Measurements from ENCODE around the gene MAML1.

The MAML1 gene

DNA sequence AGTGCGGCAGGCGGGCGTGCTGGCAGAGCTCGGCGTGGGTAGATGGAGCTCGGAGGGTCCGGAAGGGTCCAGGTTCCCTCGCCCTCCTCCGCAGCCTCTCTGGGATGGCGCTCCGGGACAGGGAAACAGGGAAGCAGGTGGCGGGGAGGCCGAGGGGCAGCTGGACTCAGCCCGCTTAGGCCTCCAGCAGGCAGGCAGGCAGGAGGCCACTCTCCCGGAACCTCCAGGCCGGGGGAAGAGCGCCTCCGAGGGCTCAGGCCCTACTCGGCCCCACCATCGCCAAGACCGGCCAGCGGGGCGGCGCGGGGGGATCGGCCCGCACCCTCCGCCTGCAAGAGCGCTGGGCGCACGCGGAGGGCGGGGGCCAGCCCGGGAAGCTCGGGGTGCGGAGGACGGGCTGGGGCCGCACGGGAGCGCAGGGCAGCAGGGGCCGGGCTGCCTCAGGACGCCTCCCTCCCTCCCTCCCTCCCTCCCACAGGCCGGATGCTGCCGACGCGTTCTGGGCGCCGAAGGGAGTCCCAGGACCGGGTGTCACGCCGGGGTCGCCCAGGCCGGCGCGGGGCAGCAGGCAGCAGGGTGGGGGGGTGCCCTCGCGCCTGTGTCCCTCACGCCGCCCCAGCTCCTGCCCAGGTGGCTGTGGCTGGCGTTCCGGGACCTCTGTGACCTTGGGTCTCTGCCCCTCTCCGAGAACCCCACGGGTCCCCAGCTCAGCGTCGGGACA, 73.1 kb downstream of the MAML1 start:
- DNase-seq (no peak), ATAC-seq (replicated peaks) (peak; percentile 26 to 33)
- Mint-ChIP-seq H3K4me3 (peak overlapping the region; percentile 94 to 97), H3K27ac (peak overlapping the region; percentile 97), H3K36me3 (peaks cover 14 to 23% of the 10 kb centered on the region in 2 donors), H3K4me1 (peaks cover 37 to 42% of the 10 kb centered on the region in 2 donors), H3K27me3 (no peaks in the 10 kb centered on the region), H3K9me3 (no peaks in the 10 kb centered on the region)

DNA sequence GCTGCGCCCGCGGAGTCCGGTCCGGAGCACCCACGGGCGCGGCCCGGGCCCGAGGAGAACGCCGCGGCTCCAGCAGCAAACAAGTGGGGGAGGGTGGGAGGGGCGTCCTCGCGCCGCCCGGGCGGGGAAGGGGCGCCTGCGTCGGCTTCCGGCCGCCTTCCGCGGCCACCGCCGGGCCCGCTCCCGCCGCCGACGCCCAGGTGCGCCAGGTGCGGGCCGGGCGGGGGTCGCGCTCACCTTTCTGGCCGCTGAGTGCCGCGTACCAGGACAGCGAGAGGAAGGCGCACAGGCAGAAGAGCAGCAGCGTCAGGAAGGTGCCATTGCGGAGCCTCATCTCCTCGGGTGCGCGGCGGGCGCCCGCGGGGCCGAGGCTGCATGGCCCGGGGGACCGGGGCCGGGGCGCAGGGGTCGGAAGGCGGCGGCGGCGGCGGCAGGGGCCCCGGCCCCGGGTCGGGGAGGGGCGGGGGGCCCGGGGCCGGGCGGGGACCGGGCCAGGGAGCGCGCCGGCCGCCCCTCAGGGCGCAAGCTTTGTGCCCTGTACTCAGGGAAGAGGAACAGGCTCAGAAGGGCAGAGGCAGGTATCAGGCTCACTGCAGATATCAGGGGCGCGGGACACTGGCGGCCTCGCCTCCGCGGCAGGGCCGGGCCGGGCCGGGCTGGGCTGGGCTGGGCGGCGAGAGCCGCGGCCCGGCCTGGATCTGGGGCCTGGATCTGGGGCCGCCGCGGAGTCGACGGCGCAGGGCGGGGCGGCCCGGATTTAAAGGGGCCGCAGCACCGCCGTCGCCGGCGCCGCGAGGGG, 73.8 kb downstream of the MAML1 start, which contains the start of gene MGAT4B:
MGAT4B (minus strand) TSS at position 617 of the 799 bp plus-strand sequence; CDS start at position 334, 283 bp downstream.
- ATAC-seq (replicated peaks) (peak; percentile 70 to 79), DNase-seq (peak; percentile 58)
- peak within 1 kb of the TSS; percentile 62 for H3K27ac Mint-ChIP-seq
- H3K9me3 Mint-ChIP-seq: no peaks in the 10 kb centered on the region
- H3K36me3 Mint-ChIP-seq: peaks cover 11 to 23% of the 10 kb centered on the region in 2 donors
- peaks cover 37 to 42% of the 10 kb centered on the region in 2 donors for H3K4me1 Mint-ChIP-seq
- no peaks in the 10 kb centered on the region for H3K27me3 Mint-ChIP-seq
- H3K4me3 Mint-ChIP-seq: peak within 1 kb of the TSS; percentile 82 to 97

DNA sequence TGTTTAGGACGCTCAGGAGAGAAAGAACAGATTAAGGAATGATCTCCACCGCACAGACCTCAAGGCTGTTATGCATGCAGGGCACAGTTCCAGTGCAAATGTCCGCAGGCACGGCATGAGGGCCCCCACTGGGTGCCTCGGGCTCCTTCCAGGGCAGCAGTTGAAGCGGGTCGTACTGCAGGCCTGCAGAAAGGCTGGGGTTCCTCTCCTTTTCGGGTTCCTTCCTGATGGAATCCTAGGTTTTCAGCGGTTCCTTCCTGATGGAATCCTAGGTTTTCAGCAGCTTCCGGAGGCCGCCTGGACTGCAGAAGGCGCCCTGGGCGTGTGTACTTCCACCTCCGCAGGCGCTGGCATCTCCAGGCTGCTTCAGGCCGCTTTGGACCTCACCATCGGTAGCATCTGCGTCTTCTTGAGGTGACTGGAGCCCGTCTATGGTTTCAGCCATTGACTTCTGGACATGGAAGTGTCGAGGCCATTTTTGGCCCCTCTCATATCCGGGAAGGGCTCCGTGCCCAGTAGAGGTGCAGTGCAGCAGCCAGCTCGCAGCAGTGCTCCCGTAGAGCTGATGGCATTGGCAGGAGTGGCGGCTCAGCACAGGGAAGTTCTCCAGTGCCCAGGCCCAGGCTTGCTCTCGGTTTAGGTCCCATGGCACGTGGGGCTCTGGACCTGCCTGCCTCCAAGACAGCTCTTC, 79.7 kb downstream of the MAML1 start:
- no peak for DNase-seq
- H3K4me1 Mint-ChIP-seq: peaks cover 5 to 14% of the 10 kb centered on the region in 2 donors
- no peaks in the 10 kb centered on the region for H3K27me3 Mint-ChIP-seq
- H3K9me3 Mint-ChIP-seq: no peaks in the 10 kb centered on the region
- no peak for ATAC-seq (replicated peaks)
- H3K36me3 Mint-ChIP-seq: peaks cover 19 to 37% of the 10 kb centered on the region in 2 donors
- no peak overlapping the region for H3K4me3 Mint-ChIP-seq
- no peak overlapping the region for H3K27ac Mint-ChIP-seq

DNA sequence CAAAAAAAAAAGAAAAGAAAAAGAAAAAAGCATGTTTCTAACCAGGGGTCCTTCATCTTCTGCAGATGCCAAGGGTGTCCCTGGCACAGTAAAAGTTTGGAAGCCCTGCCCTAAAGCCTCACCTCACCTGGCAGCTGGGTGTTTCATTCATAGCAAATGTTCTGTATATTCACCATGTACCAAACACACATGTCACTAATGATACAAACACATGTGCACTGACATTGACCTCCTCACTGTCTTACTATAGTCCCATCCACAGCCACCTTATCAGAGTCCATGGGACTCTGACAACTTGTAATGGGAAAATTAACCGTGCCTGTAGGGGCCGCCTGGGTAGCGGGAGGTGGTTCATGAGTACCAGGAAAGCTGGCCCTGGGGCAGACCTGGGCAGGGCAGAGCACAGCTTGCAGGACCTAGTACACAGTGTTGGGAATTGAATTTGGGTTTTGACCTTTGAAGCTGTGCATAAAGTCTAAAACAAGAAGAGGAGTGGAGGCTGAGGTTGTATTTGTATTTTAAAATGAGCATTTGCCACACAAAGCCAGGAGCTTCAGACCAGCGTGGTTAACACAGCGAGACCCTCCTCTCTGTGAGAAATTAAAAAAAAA, 80.5 kb downstream of the MAML1 start:
- Mint-ChIP-seq H3K27ac (no peak overlapping the region), H3K36me3 (peaks cover 19 to 37% of the 10 kb centered on the region in 2 donors), H3K9me3 (no peaks in the 10 kb centered on the region), H3K4me1 (peaks cover 10 to 22% of the 10 kb centered on the region in 2 donors), H3K4me3 (no peak overlapping the region), H3K27me3 (no peaks in the 10 kb centered on the region)
- no peak for DNase-seq
- ATAC-seq (replicated peaks): no peak

DNA sequence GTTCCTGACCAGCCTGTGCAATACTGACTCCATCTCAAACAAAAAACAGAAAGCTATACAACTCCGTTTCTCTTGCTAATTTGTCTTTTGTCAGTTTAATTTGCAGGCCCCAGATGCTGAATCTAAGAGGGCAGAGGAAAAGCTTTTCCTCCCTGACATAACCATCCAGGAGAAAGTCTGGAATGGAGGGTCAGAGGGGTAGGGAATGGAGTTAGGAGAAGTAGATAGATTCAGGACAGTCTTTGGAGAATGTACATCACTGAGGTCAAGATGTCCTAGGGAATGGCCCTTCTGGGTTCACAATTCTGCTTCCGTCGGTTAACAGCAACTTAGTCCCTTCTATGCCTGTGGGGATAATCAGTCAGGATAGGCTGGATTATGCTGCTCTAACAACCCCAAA, 81.5 kb downstream of the MAML1 start:
- ATAC-seq (replicated peaks): no peak
- H3K36me3 Mint-ChIP-seq: peaks cover 19 to 37% of the 10 kb centered on the region in 2 donors
- H3K27ac Mint-ChIP-seq: no peak overlapping the region
- DNase-seq: no peak
- H3K27me3 Mint-ChIP-seq: no peaks in the 10 kb centered on the region
- no peaks in the 10 kb centered on the region for H3K9me3 Mint-ChIP-seq
- peaks cover 17 to 32% of the 10 kb centered on the region in 2 donors for H3K4me1 Mint-ChIP-seq
- no peak overlapping the region for H3K4me3 Mint-ChIP-seq

DNA sequence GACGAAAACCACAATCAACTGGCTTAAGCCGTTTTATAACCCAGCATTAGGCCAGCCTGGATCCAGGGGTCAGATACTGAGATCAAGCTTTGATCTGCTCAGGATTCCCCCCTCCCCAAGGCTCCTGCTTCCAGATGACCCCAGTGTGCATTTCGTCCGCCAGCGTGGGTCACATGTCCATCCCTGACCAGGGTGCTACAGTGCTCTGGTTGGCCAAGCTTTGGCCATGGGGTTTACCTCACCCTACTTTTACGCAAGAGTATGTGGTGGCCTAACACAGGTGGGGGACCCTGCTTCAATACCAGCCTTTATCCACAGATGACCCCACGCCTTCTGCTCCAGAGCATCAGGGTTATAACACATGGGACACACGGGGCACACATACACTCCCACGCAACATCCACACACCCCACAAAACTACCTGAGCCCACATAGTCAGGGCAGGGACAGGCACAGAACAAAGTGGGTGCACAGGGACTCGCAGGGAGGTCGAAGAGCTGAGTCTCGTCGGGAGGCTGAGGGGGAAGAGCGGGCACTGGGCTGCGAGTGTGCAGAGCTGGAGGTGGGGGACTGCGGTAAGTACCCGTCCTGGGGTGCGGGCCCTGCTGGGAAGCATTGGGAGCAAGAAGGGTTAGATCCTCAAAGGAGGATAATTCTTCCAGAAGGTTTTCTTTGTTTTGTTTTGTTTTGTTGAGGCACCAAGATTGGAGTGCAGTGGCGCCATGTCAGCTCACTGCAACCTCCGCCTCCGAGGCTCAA, 83.0 kb downstream of the MAML1 start:
- Mint-ChIP-seq H3K9me3 (no peaks in the 10 kb centered on the region), H3K27me3 (no peaks in the 10 kb centered on the region), H3K4me3 (peak overlapping the region; percentile 45 to 75), H3K4me1 (peaks cover 27 to 47% of the 10 kb centered on the region in 2 donors), H3K27ac (peak overlapping the region; percentile 32), H3K36me3 (peaks cover 17 to 37% of the 10 kb centered on the region in 2 donors)
- no peak for ATAC-seq (replicated peaks)
- no peak for DNase-seq

DNA sequence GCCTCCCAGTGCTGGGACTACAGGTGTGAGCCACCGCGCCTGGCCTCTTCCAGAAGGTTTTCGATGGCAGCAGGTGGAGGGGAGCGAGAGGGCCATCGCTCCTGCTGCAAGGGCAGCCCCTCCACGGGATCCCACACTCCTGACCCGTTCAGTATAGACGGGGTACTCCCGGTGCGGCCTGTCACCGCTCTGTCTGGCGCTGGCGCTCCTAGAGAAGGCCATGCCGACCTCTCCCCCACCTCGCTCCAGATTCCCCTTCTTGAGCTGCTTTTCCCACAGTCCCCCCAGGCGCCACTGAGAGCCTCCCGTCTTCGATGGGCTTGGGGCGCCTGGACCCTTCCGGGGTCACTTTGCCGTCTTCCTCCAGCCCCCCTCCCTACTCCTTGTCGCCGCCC, 83.8 kb downstream of the MAML1 start:
- no peaks in the 10 kb centered on the region for H3K27me3 Mint-ChIP-seq

DNA sequence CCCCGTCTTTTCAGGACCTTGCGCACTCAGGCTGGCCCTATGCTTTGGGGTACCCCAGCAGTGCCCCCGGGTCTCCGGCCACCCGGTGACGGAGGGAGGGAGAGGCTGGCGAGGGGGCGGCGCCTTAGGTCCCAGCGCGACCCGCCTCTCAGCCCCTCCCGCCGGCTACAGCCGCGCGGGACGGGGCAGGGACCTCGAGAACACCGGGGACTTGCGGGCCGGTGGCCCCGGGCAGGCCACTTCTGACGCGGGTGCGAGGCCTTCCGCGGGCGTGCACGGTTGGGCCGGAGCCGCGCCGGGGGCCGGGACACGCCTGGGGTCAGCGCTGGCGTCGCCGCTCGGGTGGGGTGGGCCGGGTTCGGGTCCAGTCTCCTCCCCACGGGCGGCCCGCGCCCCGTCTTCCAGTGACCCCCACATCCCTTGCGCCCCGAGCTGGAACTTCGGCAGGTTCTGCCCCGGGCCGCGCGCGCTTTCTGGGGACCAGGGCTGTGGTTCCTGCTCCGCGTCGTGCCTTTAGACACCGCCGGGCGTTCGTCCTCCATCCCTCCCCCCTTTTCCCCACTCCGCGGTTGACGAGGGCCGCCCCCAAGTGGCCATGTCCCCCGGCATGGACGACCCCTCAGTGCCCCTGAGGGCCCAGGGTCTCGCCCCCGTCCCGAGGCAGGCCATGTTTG, 84.3 kb downstream of the MAML1 start:
- Mint-ChIP-seq H3K27me3 (no peaks in the 10 kb centered on the region), H3K4me1 (peaks cover 28 to 54% of the 10 kb centered on the region in 2 donors), H3K36me3 (peaks cover 20 to 37% of the 10 kb centered on the region in 2 donors), H3K4me3 (peak overlapping the region; percentile 67 to 92), H3K9me3 (no peaks in the 10 kb centered on the region), H3K27ac (peak overlapping the region; percentile 85)
- ATAC-seq (replicated peaks): no peak
- no peak for DNase-seq

More for the DNA sequence above, 83.8 kb downstream of the MAML1 start:
- no peak for DNase-seq
- Mint-ChIP-seq H3K36me3 (peaks cover 19 to 37% of the 10 kb centered on the region in 2 donors), H3K9me3 (no peaks in the 10 kb centered on the region), H3K4me3 (peak overlapping the region in 1 of 2 donors; percentile 92), H3K27ac (no peak overlapping the region), H3K4me1 (peaks cover 27 to 49% of the 10 kb centered on the region in 2 donors)
- no peak for ATAC-seq (replicated peaks)

DNA sequence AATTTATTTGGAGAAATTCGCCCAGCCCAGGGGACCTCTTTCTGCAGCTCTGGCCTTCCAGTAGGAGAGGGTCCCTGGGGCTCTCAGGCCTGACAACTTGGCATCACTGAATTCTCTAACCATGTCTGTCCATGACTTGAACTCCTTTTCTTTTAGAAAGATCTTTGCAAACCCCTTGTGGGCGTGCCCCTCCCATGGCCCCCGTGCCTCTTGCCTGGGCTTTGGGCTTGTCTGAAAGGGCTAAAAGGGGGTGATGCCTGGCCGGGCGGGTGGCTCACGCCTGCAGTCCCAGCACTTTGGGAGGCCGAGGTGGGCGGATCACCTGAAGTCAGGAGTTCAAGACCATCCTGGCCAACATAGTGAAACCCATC, 84.8 kb downstream of the MAML1 start:
- Mint-ChIP-seq H3K36me3 (peaks cover 23 to 37% of the 10 kb centered on the region in 2 donors), H3K9me3 (no peaks in the 10 kb centered on the region), H3K27me3 (no peaks in the 10 kb centered on the region), H3K27ac (peak overlapping the region; percentile 85), H3K4me1 (peaks cover 33 to 59% of the 10 kb centered on the region in 2 donors), H3K4me3 (peak overlapping the region; percentile 67 to 92)
- no peak for ATAC-seq (replicated peaks)
- DNase-seq: no peak

DNA sequence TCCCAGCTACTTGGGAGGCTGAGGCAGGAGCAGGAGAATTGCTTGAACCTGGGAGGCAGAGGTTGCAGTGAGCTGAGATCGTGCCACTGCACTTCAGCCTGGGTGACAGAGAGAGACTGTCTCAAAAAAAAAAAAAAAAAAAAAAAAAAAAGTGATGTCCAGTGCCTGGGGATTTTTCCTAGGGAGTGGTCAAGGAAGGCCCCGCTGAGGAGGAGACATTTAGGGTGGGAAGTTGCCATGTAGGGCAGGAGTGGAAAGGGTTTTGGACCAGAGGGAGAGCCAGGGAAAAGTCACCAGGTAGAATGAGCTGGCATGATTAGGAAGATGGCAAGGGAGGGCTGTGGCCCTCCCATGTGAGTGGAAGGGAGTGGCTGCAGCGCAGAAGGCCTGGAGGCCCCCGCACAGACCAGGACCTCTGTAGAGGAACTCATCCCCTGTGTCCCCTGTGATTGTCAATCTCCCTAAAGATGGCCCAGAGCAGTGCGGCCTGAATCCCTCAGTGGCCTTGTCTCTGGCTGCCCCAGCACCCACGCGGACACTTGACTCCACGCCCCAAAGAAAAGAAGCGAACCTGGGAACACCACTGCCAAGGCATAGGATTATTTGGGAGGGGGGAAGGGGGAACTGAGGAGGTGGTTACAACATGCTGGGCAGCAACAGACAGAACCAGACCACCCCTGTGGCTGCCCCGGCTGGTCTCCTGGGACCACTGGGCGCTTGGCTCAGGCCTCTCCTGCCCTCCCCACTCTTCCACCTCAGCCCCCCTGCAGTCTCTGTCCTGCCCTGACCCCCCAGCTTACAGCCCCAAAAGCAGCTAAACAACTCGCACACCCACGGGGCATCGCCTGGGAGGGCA, 85.5 kb downstream of the MAML1 start:
- Mint-ChIP-seq H3K4me3 (peak overlapping the region; percentile 80 to 92), H3K36me3 (peaks cover 21 to 37% of the 10 kb centered on the region in 2 donors), H3K4me1 (peaks cover 36 to 66% of the 10 kb centered on the region in 2 donors), H3K27me3 (no peaks in the 10 kb centered on the region), H3K27ac (peak overlapping the region; percentile 98), H3K9me3 (no peaks in the 10 kb centered on the region)
- DNase-seq: no peak
- ATAC-seq (replicated peaks): no peak

DNA sequence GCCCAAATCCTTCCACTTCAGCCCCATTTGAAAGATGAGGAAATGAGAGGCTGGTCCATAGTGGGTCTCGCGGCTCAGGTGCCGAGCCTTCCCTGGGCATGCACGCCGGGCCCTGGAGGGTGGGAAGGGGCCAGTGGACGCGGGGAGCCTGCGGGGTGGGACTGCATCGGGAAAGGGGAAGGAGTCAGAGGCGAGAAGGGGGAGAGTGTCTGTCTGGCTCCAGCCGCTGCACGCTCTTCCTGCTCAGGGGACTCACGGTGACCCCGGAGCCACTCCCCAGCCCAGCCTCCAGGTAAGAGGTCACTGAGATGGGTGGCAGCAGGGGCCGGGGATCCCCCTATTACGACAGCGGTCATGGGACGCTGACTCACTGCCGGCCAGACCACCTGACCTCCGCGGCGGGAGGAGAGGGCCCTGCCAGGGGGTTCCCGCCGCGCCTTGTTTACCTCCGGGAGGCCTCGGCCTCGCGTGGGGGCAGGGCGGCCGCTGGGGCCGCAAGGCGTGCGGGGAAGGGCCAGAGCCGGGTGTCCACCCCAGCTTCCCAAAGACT, 86.2 kb downstream of the MAML1 start:
- Mint-ChIP-seq H3K4me3 (peak overlapping the region; percentile 80 to 92), H3K9me3 (no peaks in the 10 kb centered on the region), H3K27ac (peak overlapping the region; percentile 98), H3K4me1 (peaks cover 39 to 72% of the 10 kb centered on the region in 2 donors), H3K27me3 (no peaks in the 10 kb centered on the region), H3K36me3 (peaks cover 23 to 36% of the 10 kb centered on the region in 2 donors)
- ATAC-seq (replicated peaks): peak; percentile 77 to 82
- DNase-seq: peak; percentile 96

Data from stimulated activated naive B cell treated with anti-CD40 and anti-IgM and Interleukin-4, amounts not matched to agents 10 μg/mL and 1 μg/mL and 100 μg/mL, for 72 hours (primary cell).